Fibroblast of villous mesenchyme (primary cell): ENCODE data around the gene MAP2K5. TPM values are rescaled to one million over a fixed set of nuclear protein-coding genes. Genes with fewer than 3 reads are reported as not detected.
A peak's percentile ranks its signal among the peaks of the same experiment; 100 is the strongest.

ENCODE experiments used
- DNase-seq: peaks from one replicate; pipeline ENCODE4 v3.0.0-alpha.2; 2010; ENCODE audit warnings: low read depth
- H3K4me3 ChIP-seq: 2 replicates; pipeline ENCODE4 v1.5.1; 2011; ENCODE audit warnings: low read depth, mild to moderate bottlenecking, low read length
- small RNA-seq: library from RNA; depleted of rRNA; stranded (forward); fragments of <200 nt; gene quantifications from one replicate; pipeline ENCODE3, GENCODE V24; 2012
- total RNA-seq: library from RNA; depleted of rRNA; stranded (reverse); fragments of >200 nt; gene quantifications from 2 replicates; pipeline ENCODE4 v1.2.3, GENCODE V29; 2012
- TF ChIP-seq, protein P1 (sequence below): IDR thresholded peaks from 2 replicates; pipeline ENCODE4 v1.5.1; 2012; ENCODE audit warnings: low read depth, mild to moderate bottlenecking, low read length; ENCODE audit not compliant: insufficient read depth

The MAP2K5 gene
- total RNA-seq, 1 donor: 6.9 TPM

DNA sequence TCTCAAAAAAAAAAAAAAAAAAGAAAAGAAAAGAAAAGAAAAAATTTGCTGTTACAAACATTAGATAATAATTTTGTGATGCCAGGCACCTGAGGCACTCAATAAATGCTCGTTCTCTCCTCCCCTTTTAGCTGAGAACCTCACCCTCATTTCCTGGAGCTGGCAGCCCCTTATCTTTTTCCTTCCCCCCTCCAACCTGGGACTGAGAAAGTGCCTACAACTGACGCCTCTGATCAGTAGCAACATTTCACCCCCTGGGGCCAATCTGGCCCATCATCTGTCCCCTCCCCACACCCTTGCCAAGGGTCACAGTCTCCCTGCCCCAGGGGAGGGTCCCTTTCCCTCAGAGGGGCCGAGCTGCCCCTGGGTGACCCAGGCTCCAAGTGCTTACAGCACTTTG lies 309.9 kb downstream of the MAP2K5 start:
- no peak for DNase-seq
- no peak overlapping the region for H3K4me3 ChIP-seq
- TF ChIP-seq, protein P1, sequence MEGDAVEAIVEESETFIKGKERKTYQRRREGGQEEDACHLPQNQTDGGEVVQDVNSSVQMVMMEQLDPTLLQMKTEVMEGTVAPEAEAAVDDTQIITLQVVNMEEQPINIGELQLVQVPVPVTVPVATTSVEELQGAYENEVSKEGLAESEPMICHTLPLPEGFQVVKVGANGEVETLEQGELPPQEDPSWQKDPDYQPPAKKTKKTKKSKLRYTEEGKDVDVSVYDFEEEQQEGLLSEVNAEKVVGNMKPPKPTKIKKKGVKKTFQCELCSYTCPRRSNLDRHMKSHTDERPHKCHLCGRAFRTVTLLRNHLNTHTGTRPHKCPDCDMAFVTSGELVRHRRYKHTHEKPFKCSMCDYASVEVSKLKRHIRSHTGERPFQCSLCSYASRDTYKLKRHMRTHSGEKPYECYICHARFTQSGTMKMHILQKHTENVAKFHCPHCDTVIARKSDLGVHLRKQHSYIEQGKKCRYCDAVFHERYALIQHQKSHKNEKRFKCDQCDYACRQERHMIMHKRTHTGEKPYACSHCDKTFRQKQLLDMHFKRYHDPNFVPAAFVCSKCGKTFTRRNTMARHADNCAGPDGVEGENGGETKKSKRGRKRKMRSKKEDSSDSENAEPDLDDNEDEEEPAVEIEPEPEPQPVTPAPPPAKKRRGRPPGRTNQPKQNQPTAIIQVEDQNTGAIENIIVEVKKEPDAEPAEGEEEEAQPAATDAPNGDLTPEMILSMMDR: no peak

DNA sequence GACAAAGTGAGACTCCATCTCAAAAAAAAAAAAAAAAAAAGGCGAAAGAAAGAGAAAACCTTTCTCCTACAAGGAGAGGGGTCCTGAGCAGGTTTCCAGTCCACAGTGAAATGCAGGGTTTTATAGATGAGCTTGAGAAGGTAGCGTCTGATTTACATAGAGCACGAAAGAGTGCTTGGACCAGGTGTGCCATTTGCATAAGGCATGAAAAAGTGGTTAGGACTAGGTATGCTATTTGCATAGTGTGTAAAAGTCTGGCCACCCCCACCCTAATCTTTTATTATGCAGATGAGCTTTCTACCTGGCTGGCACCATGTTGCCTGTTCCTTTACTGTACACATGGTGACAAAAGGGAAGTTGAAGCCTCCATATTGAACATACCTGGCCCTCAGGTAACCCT lies 311.0 kb downstream of the MAP2K5 start:
- TF ChIP-seq, protein P1: no peak
- no peak for DNase-seq
- H3K4me3 ChIP-seq: no peak overlapping the region

DNA sequence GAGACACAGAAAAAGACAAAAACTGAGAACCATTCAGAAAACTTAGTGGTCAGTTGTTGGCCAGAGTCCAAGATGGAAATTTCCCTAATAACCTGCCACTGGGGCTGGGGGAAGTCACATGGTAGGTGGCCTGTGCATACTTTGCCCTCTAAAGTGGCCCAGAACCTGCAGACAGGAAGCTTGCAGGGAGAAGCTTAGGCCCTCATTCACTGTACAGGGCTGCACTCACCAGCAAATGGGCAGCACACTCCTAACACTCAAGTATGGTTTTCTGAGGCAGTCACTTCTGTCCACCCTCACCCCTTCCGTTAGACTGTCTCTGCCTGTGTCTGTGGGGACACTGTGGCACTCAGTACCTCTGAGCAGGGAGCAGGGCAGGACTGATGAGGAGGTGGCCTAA lies 311.9 kb downstream of the MAP2K5 start:
- no peak overlapping the region for H3K4me3 ChIP-seq
- TF ChIP-seq, protein P1: no peak
- no peak for DNase-seq

DNA sequence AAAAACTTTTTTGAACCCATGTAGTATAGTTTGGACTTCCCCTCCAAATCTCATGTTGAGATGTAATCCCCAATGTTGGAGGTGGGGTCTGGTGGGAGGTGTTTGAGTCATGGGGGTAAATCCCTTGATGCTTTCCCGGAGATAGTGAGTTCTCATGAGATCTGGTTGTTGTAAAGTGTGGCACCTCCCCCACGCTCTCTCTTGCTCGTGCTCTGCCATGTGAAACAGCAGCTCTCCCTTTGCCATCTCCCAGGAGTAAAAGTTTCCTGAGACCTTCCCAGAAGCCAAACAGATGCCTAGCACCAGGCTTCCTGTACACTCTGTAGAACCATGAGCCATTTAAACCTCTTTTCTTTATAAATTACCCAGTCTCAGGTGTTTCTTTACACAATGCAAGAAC lies 313.3 kb downstream of the MAP2K5 start:
- TF ChIP-seq, protein P1: no peak
- DNase-seq: no peak
- no peak overlapping the region for H3K4me3 ChIP-seq

Small RNA genes within 50 kb of the gene (small RNA-seq; reads per million reads assigned to genes)
- 3.3 reads per million, percentile 71 among the genes with 10 or more reads in this experiment for gene RNU6-1

Other genes starting within 250 kb of the MAP2K5 start
- 2.6 and 3.2 TPM in 2 replicates for gene C15orf61, start 21.6 kb upstream of the MAP2K5 start, total RNA-seq